Measurements from ENCODE around the gene CTNND2.

DNA sequence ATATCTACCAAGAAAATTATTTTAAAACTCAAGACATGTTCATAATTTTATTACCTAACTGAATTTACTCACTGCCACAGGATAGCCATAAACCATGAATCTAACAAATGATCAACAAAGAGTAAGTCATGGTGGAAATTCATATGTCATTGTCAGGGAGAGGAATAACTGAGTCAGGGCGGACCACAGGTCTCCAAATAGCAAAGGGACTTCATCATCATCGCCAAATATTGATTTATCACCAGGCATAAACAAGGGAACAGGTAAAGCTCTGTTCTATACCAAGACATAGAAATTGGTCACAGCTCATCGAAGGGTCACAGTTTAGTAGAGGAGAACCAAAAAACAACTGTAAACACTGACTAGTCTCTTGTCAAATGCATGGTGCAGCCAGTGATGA is 94.8 kb downstream of the CTNND2 start:
- TF ChIP-seq EP300 (IDR thresholded peaks at IDR 0.05) (no peak), POLR2A (IDR thresholded peaks at IDR 0.05; ENCODE audit: low read depth) (no peak)
- TF ChIP-seq, protein P1, sequence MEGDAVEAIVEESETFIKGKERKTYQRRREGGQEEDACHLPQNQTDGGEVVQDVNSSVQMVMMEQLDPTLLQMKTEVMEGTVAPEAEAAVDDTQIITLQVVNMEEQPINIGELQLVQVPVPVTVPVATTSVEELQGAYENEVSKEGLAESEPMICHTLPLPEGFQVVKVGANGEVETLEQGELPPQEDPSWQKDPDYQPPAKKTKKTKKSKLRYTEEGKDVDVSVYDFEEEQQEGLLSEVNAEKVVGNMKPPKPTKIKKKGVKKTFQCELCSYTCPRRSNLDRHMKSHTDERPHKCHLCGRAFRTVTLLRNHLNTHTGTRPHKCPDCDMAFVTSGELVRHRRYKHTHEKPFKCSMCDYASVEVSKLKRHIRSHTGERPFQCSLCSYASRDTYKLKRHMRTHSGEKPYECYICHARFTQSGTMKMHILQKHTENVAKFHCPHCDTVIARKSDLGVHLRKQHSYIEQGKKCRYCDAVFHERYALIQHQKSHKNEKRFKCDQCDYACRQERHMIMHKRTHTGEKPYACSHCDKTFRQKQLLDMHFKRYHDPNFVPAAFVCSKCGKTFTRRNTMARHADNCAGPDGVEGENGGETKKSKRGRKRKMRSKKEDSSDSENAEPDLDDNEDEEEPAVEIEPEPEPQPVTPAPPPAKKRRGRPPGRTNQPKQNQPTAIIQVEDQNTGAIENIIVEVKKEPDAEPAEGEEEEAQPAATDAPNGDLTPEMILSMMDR (IDR thresholded peaks at IDR 0.05), result no peak

Data from esophagus muscularis mucosa (tissue), 4 donors.